NCI-H774 (cell line): ENCODE measurements around the gene ELOVL7.
"Not testable (repeated sequence)": the region's sequence is repeated elsewhere in the genome, so short reads cannot be mapped to it uniquely, and the experiment has no call there.

Experiments used
- DNase-seq: peaks from one replicate; lab custom pipeline; 2025; lab: John Stamatoyannopoulos, UW

ELOVL7 gene

DNA sequence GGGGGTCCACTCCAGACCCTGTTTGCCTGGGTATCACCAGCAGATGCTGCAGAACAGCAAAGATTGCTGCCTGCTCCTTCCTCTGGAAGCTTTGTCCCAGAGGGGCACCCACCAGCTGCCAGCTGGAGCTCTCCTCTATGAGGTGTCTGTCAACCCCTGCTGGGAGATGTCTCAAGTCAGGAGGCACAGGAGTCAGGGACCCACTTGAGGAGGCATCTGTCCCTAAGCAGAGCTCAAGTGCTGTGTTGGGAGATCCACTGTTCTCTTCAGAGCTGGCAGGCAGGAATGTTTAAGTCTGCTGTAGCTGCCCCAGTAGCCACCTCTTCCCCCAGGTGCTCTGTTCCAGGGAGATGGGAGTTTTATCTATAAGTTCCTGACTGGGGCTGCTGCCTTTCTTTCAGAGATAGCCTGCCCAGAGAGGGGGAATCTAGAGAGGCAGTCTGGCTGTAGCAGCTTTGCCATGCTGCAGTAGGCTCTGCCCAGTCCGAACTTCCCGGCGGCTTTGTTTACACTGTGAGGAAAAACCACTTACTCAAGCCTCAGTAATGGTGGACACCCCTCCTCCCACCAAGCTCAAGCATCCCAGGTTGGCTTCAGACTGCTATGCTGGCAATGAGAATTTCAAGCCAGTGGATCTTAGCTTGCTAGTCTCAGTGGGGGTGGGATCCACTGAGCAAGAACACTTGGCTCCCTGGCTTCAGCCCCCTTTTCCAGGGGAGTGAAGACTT lies 128.7 kb downstream of the ELOVL7 start:
- not testable (repeated sequence) for DNase-seq

DNA sequence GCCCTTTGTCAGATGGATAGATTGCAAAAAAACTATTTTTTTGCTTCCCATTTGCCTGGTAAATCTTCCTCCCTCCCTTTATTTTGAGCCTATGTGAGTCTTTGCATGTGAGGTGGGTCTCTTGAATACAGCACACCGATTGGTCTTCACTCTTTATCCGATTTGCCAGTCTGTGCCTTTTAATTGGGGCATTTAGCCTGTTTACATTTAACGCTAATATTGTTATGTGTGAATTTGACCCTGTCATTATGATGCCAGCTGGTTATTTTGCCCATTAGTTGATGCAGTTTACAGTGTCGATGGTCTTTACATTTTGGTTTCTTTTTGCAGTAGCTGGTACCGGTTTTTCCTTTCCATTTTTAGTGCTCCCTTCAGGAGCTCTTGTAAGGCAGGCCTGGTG lies 131.1 kb downstream of the ELOVL7 start:
- no peak for DNase-seq

DNA sequence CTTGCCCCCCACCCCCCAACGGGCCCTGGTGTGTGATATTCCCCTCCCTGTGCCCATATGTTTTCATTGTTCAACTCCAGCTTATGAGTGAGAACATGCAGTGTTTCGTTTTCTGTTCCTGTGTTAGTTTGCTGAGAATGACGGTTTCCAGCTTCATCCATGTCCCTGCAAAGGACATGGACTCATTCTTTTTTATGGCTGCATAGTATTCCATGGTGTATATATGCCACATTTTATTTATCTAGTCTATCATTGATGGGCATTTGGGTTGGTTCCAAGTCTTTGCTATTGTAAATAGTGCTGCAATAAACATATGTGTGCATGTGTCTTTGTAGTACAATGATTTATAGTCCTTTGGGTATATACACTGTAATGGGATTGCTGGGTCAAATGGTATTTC lies 132.2 kb downstream of the ELOVL7 start:
- not testable (repeated sequence) for DNase-seq

DNA sequence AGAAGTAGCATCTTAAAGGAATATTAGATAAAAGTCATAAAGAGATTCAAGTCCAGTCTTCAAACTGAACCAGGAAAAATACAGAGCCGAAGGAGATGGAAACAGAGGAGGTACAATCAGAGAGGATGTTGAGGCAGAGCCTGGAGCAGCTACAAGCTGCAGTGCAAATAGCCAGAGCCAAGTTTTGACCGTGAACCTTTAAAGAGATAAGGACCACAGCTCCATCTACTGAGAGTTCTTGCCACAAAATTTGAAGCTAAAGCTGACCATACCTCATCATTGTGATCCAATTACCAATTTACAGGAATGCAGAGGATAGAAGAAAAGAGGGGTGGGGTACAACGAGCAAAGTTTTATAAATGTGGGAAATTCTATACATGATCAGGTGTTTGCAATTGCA lies 133.7 kb downstream of the ELOVL7 start:
- no peak for DNase-seq

DNA sequence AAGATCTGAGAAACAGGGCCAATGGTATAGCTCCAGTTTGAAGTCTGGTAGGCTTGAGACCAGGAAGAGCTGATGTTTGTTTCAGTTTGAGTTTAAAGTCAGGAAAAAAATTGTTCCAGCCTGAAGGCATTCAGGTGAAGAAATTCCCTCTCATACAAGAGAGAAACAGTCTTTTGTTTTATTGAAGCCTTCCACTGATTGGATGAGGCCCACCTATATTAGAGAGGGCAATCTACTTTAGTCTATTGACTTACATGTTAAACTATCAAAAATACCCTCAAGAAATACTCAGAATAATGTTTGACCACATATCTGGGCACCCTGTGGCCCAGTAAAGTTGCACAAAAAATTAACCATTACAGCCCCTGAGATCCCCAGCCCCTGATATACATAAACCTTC lies 138.9 kb downstream of the ELOVL7 start:
- DNase-seq: no peak

DNA sequence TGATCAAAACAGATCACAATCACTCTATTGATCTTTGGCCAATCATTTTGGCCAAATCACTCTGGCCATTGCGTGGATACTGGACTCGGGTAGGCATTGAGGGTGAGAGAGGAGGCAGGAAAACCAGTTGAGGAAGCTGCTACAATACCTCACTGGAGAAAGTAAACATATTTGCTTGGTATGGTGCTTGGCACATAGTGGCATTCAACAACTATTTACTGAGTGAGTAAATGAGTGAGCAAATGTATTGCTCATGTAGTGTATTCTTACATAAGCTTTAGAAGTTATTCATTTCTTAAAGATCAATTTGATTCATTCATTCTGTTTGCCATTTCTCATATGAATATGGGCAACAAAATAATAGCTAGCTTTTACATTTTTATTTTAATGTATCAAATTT lies 140.1 kb downstream of the ELOVL7 start:
- peak; percentile 12 for DNase-seq
